Measurements from ENCODE around the gene GALNT10. TPM values are rescaled to one million over a fixed set of nuclear protein-coding genes. Genes with fewer than 3 reads are reported as not detected.

Gene GALNT10
- total RNA-seq, 1 donor = 17.7 TPM

- Histone ChIP-seq H3K27me3 (ENCODE audit: insufficient read depth, low read length) (no peaks in the 10 kb centered on the region), H3K9me3 (ENCODE audit: low read depth, low read length) (no peaks in the 10 kb centered on the region), H3K4me3 (ENCODE audit: low read length) (no peak overlapping the region), H3K4me1 (ENCODE audit: insufficient read depth, low read length) (peaks cover 14% of the 10 kb centered on the region)
These were observed 105.0 kb downstream of the GALNT10 start for GRCh38 chr5:154295551-154295950.

DNA sequence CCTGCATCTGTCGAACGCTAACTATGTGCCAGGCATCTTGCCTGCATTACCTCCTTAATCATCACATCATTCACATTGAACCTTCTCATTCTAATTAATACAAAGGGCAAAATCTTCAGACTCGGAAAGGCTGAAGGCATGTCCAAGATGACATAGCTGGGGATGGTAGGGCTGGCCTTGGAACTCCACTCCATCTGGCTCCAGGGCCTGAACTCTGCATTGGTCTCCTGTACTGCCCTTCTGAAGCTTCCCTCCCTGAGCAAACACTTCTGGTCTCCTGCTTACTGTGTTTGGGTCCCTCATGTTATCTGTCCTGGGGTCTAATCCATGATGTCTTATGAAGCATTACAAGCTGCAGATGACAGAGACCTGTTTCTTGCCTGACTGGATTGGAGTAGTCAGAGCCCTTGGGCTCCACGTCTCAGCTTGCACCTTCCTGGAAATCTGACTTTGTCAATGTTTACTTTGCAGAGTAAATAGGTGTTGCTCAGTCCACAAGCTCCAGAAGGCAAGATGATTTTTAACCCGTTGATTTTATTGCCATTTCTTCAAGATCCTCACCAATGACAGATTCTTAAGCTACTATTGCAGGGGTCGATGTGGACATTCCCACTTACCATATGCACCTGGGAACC, 106.1 kb downstream of the GALNT10 start:
- H3K4me3 ChIP-seq (ENCODE audit: low read length) = no peak overlapping the region
- no peaks in the 10 kb centered on the region for H3K9me3 ChIP-seq (ENCODE audit: low read depth, low read length)
- H3K27me3 ChIP-seq (ENCODE audit: insufficient read depth, low read length) = no peaks in the 10 kb centered on the region
- H3K4me1 ChIP-seq (ENCODE audit: insufficient read depth, low read length) = peaks cover 14% of the 10 kb centered on the region

DNA sequence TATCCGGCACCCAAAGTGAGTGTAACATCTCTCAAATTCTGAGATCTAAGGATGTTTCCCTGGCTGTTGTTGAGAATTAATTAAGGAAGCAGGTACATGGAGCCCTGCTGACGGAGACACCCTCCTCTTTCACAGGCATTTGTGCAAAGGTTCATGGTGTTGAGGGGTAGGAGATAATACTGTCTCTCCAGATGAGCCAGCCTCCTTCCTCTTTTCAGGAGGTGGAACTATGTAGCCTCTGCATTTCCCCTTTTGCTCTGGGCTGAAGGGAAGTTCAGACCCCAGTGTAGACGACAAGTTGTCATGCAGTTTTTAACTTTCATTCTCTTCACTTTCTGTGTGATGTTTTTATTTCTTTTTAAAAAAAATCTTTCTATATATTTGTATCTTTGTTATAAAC, 107.5 kb downstream of the GALNT10 start:
- Histone ChIP-seq H3K4me1 (ENCODE audit: insufficient read depth, low read length) (peaks cover 14% of the 10 kb centered on the region), H3K27me3 (ENCODE audit: insufficient read depth, low read length) (no peaks in the 10 kb centered on the region), H3K4me3 (ENCODE audit: low read length) (no peak overlapping the region), H3K9me3 (ENCODE audit: low read depth, low read length) (no peaks in the 10 kb centered on the region)

- Histone ChIP-seq H3K9me3 (ENCODE audit: low read depth, low read length) (no peaks in the 10 kb centered on the region), H3K4me3 (ENCODE audit: low read length) (no peak overlapping the region), H3K27me3 (ENCODE audit: insufficient read depth, low read length) (no peaks in the 10 kb centered on the region), H3K4me1 (ENCODE audit: insufficient read depth, low read length) (peaks cover 14% of the 10 kb centered on the region)
These were observed 109.8 kb downstream of the GALNT10 start for GRCh38 chr5:154300207-154300883.

DNA sequence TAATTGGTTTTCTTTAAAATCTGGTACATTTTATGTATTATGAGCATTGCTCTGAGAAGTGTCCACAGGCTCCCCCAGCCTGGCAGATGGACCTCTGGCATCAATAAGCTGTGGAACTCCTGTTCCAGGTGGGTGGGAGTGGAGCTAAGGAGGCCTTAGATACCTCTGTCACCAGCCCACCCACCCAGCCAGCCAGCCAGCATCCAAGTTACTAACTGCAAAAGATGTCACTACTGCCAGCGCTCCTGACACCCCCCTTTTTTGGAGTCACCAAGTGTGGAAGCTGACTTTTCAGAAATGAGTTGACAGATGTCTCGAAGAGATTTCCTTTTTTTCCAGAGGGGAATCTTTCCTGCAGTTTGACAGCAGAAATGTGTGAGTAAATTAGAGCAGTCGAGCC, 111.2 kb downstream of the GALNT10 start:
- H3K4me1 ChIP-seq (ENCODE audit: insufficient read depth, low read length) = peaks cover 14% of the 10 kb centered on the region
- H3K9me3 ChIP-seq (ENCODE audit: low read depth, low read length) = no peaks in the 10 kb centered on the region
- no peak overlapping the region for H3K4me3 ChIP-seq (ENCODE audit: low read length)
- no peaks in the 10 kb centered on the region for H3K27me3 ChIP-seq (ENCODE audit: insufficient read depth, low read length)

GRCh38 chr5:154302161-154302560, 111.6 kb downstream of the GALNT10 start:
- H3K9me3 ChIP-seq (ENCODE audit: low read depth, low read length) = no peaks in the 10 kb centered on the region
- H3K4me3 ChIP-seq (ENCODE audit: low read length) = no peak overlapping the region
- H3K27me3 ChIP-seq (ENCODE audit: insufficient read depth, low read length) = no peaks in the 10 kb centered on the region
- peaks cover 14% of the 10 kb centered on the region for H3K4me1 ChIP-seq (ENCODE audit: insufficient read depth, low read length)

GRCh38 chr5:154303133-154303532, 112.6 kb downstream of the GALNT10 start:
- H3K27me3 ChIP-seq (ENCODE audit: insufficient read depth, low read length) = no peaks in the 10 kb centered on the region
- H3K9me3 ChIP-seq (ENCODE audit: low read depth, low read length) = no peaks in the 10 kb centered on the region
- peaks cover 8% of the 10 kb centered on the region for H3K4me1 ChIP-seq (ENCODE audit: insufficient read depth, low read length)
- H3K4me3 ChIP-seq (ENCODE audit: low read length) = no peak overlapping the region

GRCh38 chr5:154308443-154309370, 118.2 kb downstream of the GALNT10 start:
- Histone ChIP-seq H3K4me1 (ENCODE audit: insufficient read depth, low read length) (peaks cover 10% of the 10 kb centered on the region), H3K4me3 (ENCODE audit: low read length) (no peak overlapping the region), H3K27me3 (ENCODE audit: insufficient read depth, low read length) (no peaks in the 10 kb centered on the region), H3K9me3 (ENCODE audit: low read depth, low read length) (no peaks in the 10 kb centered on the region)

GRCh38 chr5:154309371-154309745, 118.8 kb downstream of the GALNT10 start:
- Histone ChIP-seq H3K4me3 (ENCODE audit: low read length) (no peak overlapping the region), H3K4me1 (ENCODE audit: insufficient read depth, low read length) (peaks cover 10% of the 10 kb centered on the region), H3K27me3 (ENCODE audit: insufficient read depth, low read length) (no peaks in the 10 kb centered on the region), H3K9me3 (ENCODE audit: low read depth, low read length) (no peaks in the 10 kb centered on the region)

DNA sequence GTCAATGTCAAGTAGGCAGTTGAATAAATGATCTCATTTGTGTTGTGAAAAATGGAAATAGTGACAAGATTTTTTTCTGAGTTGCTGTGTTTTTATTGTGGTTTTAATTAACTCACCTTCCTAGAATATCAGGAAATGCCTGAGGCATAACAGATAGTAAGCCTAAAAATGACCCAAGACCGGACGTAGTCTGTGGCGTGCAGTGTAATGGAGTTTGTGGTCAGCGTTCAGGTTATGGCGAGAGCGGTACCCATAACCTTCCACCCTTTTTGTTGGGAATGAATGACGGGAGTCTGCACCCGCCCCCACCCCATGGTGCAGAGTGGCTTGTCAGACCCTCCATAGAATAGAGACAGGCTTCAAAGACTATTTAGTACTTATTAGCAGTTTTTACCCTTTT, 119.3 kb downstream of the GALNT10 start:
- no peaks in the 10 kb centered on the region for H3K27me3 ChIP-seq (ENCODE audit: insufficient read depth, low read length)
- peaks cover 10% of the 10 kb centered on the region for H3K4me1 ChIP-seq (ENCODE audit: insufficient read depth, low read length)
- no peak overlapping the region for H3K4me3 ChIP-seq (ENCODE audit: low read length)
- no peaks in the 10 kb centered on the region for H3K9me3 ChIP-seq (ENCODE audit: low read depth, low read length)

DNA sequence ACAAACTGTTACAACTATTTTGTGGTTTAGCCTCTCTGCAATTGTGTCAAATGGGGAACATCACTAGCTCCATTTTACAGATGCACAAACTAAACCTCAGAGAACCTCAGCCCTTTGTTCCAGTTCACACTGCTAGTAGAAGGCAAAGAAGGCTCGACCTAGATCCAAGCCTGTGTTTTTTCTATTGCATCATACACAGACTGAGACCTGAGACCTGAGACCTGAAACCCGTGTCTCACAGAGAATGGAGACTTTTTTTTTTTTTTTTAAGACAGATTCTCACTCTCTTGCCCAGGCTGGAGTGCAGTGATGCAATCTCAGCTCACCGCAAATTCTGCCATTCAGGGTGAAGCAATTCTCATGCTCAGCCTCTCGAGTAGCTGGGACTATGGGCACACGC, 120.8 kb downstream of the GALNT10 start:
- no peak overlapping the region for H3K4me3 ChIP-seq (ENCODE audit: low read length)
- H3K27me3 ChIP-seq (ENCODE audit: insufficient read depth, low read length) = no peaks in the 10 kb centered on the region
- H3K9me3 ChIP-seq (ENCODE audit: low read depth, low read length) = no peaks in the 10 kb centered on the region

DNA sequence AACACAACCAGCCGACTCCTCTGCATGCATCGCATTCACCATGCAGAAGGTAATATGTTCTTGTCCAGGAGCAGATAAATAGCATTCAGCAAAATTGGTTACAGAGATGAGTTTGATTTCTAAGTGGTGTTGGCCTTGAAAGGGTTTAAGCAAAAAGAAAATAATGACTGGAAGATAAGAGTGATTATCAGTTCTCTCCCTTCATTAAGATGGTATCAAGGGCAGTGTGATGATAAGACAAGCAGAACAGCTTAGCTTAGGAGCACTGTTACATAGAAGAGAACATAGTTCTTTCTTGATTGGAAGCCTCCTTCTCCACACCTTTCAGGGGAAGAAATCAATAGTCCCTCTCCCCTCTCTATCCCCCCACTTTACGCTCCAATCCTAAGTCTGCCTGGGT, 121.5 kb downstream of the GALNT10 start:
- Histone ChIP-seq H3K4me1 (ENCODE audit: insufficient read depth, low read length) (peaks cover 10% of the 10 kb centered on the region), H3K9me3 (ENCODE audit: low read depth, low read length) (no peaks in the 10 kb centered on the region), H3K27me3 (ENCODE audit: insufficient read depth, low read length) (no peaks in the 10 kb centered on the region), H3K4me3 (ENCODE audit: low read length) (no peak overlapping the region)

More for the DNA sequence above, 120.8 kb downstream of the GALNT10 start:
- H3K4me1 ChIP-seq (ENCODE audit: insufficient read depth, low read length) = peaks cover 10% of the 10 kb centered on the region

- H3K4me1 ChIP-seq (ENCODE audit: insufficient read depth, low read length) = peaks cover 10% of the 10 kb centered on the region
- H3K27me3 ChIP-seq (ENCODE audit: insufficient read depth, low read length) = no peaks in the 10 kb centered on the region
- no peak overlapping the region for H3K4me3 ChIP-seq (ENCODE audit: low read length)
- H3K9me3 ChIP-seq (ENCODE audit: low read depth, low read length) = no peaks in the 10 kb centered on the region
These were observed 122.0 kb downstream of the GALNT10 start for GRCh38 chr5:154312576-154312975.

DNA sequence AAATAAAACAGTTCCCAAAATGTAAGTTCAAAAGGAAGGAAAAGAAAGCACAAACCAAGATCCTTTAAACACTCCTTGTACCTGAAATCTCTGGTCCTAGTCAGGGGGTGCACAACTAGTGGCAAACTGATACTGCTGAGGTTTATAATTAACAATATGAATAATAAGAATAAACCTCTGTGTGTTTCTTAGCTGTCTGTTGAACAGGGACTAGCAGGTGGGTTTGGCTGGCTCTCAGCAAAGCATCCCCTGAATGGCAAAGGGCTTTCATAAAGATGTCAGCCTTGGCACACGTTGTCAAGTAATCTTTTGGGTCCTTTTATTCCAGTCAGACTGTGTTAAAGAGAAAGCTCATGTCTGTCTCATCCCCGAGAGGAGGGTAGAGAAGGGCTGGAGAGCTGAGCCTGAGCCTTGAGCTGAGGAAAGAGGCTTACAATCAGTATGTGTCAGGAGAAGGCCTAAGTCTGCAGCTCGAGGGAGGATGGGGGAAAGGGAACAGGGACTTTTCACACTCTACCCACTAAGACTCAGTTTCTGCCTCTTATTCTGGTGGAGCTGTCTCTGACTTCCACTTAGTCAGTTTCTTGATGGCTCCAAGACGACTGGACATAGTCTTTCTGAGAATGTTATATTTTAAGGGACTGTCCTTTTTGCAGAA, 123.0 kb downstream of the GALNT10 start:
- no peak overlapping the region for H3K4me3 ChIP-seq (ENCODE audit: low read length)
- H3K27me3 ChIP-seq (ENCODE audit: insufficient read depth, low read length) = no peaks in the 10 kb centered on the region
- H3K4me1 ChIP-seq (ENCODE audit: insufficient read depth, low read length) = peaks cover 10% of the 10 kb centered on the region
- no peaks in the 10 kb centered on the region for H3K9me3 ChIP-seq (ENCODE audit: low read depth, low read length)

GRCh38 chr5:154315196-154315595, 124.7 kb downstream of the GALNT10 start:
- no peaks in the 10 kb centered on the region for H3K9me3 ChIP-seq (ENCODE audit: low read depth, low read length)
- no peak overlapping the region for H3K4me3 ChIP-seq (ENCODE audit: low read length)
- H3K4me1 ChIP-seq (ENCODE audit: insufficient read depth, low read length) = peaks cover 10% of the 10 kb centered on the region
- H3K27me3 ChIP-seq (ENCODE audit: insufficient read depth, low read length) = no peaks in the 10 kb centered on the region

Measured in mononuclear cell (primary cell).